ENCODE measurements around the gene EEA1.

The EEA1 gene

DNA sequence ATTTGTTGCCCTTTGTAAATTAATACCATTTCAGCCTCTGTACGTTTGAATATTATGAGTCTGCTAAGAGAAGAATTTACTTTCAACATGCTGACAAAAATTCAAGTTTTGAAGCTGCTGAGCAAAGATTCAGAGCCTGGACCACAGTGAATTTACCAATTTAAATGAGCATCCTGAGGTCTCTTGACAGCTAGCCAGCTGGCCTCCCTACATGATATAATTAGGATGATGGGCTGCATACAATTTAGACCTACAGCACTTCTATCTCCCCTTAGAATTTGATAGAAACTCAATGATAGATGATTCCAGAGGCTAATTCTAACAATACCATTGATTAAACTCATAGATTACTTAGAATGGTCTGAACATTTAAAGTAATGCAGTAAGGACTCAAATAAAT, 10.0 kb upstream of the EEA1 start:
- in situ Hi-C loops (cut with HindIII; ENCODE audit: low sequenced_read_pairs), result no loop called here

DNA sequence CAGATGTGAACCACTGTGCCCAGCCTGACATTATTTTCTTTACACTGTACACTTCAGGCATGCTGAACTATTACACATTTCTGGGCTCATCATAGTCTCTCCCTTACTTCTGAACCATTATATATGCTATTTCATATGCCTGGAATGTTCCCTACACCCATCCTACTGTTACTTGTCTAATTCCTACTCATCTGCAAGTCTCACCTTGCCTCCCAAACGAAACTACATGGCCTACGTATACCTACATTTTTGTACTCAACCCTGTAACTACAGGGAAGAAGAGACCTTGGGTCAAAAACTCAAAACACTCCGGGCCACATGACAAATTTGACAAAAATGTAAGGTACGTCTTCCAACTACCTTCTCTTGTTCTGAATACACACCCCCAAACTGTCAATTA, 9.5 kb upstream of the EEA1 start:
- in situ Hi-C loops (cut with HindIII; ENCODE audit: low sequenced_read_pairs), result no loop called here

DNA sequence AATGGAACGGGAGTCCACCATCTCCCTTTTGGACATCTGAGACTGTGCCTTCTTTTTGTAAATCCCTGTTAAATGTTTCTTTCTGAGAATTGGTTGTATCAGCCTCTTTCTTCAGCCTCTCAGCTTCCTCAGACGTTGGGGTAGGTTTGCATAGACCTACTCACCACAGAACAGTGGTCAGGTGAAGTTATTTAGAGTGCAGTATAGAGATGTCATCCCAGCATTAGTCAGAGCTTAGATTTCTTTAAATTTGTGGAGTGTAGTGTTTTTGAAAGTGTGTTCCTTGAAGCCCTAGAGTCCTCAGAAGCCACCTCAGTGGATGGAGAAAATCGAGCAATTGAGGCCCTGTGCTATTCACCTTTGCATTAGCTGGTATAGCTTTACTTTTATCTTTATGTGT, 8.9 kb upstream of the EEA1 start:
- in situ Hi-C loops (cut with HindIII; ENCODE audit: low sequenced_read_pairs), result no loop called here

DNA sequence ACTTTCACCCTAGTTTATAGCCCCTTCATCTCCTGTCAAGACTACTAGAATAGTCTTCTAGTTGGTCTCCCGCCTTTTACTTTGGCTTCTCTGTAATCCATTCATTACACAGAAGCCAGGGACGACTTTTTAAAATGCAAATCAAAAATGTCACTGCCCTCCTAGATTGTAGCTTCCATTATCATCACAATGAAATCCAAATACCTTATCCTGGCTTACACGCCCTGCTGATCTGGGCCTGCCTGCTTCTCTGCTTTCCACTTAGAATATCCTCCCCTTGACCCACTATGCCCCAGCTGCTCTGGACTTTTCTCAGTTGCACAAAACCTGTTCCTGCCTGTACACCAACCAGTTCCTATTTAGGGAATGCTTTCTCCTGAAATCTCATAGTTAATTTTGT, 4.5 kb upstream of the EEA1 start:
- in situ Hi-C loops (cut with HindIII; ENCODE audit: low sequenced_read_pairs), result no loop called here

DNA sequence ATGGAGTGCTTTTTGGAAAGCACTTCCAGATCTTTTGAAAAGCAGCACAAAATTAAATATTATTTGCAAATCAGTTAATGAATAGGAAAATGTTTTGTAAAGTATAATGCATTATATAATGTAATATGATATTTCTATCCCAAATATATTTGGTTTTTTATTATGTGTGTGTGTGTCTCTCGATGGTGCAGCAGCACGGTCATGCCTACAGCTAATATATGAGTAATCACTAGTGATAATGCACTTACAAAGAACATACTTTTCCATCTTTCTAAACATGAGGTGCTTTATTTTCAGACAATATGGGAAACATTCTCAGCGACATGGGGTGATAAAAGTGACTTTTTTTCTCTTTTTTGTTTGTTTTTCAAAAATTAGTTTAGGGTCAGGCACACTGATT, 1.3 kb upstream of the EEA1 start:
- in situ Hi-C loops (cut with HindIII; ENCODE audit: low sequenced_read_pairs), result no loop called here

DNA sequence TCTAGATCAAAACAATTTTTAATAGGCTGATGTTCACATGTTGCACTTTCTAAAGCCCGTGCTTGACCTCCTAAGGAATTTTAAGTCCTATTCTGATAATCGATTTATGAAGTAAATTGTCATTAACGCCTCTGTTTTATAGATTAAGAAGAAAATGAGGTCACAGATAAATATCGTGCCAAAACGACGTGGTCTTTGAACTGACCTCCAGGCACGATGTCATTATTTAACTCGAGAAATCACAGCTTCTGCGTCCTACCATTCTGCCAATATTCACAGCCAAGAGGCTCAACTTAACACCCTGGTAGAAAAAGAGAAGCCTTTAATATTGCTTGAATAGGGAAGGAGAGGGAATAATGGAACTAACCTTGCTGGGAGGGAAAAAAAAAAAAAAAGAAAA, 888 bp upstream of the EEA1 start:
- in situ Hi-C loops (cut with HindIII; ENCODE audit: low sequenced_read_pairs), result no loop called here

DNA sequence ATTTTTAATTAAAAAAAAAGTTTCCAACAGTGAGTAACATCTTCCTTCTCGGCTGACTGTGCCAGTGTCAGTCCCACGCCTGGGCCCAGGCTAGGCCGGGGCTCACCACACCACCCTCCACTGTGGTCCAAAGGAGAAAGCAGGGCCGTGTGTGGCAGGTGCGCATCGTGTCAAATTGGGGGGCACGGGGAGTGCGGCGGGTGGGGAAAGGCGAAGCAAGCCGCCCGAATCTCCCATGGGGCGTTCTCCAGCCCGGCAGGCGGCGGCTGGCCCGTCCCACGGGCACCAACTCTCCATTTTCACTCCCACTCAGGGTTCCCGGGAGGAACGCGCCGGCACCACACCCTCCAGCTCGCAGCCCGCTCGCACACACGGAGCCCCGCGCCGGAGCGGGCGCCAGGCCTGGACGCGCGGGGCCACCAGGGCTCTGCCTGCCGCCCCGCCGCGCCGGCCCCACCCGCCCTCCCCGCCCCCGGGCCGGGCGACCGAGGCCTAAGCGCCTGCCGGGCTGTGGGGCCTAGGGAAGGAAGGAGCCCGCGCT, 604 bp downstream of the EEA1 start:
- in situ Hi-C loops (cut with HindIII; ENCODE audit: low sequenced_read_pairs), result no loop called here

DNA sequence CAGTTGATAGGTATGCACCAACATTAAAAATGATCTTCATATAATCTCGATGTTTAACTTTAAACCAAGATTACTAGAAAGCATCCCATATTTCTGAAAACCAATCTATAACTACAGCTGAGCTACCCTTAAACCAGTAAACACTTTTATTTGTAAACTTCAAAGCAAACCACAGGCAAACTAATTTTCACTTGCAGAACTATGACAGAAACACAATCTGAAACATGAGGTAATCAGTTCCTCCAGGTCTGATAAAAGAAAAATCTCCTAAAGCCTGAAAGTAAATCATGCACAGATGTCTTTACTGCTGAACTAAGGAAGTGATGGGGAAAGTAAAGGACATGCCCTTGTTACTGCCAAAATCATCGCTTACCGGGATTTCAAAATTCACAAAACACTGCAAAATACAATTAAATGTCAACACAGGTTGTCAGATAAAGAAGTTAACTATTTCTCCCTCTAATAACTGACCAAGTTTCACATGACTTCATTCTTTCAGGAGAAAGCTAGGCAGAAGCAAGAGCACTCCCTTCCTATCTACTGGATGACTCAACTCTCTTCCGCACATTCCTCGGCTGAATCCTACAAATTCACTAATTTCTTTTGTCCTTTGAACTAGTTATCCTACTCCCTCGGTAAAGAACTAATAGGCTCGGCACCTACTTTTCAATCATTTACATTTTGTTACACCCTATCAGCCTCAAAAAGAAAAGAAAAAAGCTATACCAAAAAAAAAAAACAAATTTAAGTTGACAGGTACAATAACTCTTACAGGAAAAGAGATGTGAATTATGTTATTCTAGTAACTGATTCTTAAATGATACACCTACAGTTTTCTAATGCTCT, 1.4 kb downstream of the EEA1 start:
- in situ Hi-C loops (cut with HindIII; ENCODE audit: low sequenced_read_pairs), result no loop called here

DNA sequence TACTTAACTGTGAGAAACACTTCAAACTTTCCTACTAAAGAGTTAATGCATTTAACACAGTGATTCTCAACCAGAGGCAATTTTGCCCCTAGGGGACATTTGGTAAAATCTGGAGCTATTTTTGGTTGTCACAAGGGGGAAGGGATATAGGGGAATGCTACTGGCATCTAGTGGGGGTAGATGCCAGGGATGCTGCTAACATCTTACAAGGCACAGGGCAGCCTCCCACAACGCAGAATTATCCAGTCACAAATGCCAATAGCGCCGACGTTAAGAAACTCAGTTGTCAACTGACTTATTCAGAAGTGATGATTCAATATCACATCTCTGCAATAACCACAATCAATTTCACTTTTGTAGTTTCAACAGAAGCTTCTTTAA, 2.0 kb downstream of the EEA1 start:
- in situ Hi-C loops (cut with HindIII; ENCODE audit: low sequenced_read_pairs), result no loop called here

DNA sequence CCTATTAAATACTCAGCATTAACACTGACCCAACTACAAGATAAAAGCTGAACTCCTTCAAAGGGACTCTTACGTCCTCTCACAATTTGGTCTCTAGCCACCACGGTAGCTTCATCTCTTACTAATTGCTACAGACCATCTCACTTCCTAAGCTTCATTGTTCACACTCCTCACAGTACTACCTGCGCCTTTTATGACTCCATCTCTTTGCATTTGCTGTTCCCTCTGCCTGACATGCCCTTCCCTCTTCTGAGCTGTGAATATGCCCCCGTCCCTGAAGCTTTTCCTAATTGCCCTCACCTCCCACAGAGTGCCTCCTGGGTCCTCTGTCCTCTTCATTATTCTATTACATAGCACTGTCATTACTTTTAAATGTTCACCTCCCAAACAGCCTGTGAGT, 2.5 kb downstream of the EEA1 start:
- in situ Hi-C loops (cut with HindIII; ENCODE audit: low sequenced_read_pairs), result no loop called here

DNA sequence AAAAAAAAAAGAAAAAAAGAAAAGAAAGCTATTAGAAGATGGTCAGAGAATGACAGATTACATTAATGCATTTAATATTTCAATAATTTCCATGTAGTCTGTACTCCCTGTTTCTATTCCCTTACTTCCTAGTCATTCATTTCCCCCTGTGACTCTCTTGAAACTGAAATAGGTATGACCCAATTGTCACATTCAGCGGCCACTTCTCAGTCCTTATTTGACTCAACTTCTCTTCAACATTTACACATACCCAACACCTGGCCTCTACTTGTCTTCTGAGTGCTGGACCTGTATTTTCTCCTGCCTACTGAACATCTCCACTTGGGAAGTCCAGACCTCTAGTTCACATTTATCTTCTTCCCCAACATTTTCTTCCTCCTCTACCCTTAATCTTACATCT, 7.2 kb downstream of the EEA1 start:
- in situ Hi-C loops (cut with HindIII; ENCODE audit: low sequenced_read_pairs), result no loop called here

DNA sequence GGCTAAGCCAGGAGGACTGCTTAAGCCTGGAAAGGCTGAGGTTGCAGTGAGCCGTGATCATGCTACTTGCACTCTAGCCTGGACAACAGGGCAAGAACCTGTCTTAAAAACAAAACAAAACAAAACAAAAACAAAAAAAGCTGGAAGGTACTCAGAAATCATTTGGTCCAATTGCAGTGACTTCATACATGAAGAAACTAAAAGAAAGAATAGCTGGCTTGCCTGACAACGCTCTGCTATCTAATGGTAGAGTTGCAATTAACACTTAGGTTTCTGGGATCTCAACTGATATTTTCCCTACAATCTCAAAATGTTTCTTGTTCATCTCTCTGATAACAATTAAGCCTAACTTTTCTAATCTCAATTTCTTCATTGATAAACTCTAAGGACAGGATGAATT, 13.7 kb downstream of the EEA1 start:
- in situ Hi-C loops (cut with HindIII; ENCODE audit: low sequenced_read_pairs), result no loop called here

DNA sequence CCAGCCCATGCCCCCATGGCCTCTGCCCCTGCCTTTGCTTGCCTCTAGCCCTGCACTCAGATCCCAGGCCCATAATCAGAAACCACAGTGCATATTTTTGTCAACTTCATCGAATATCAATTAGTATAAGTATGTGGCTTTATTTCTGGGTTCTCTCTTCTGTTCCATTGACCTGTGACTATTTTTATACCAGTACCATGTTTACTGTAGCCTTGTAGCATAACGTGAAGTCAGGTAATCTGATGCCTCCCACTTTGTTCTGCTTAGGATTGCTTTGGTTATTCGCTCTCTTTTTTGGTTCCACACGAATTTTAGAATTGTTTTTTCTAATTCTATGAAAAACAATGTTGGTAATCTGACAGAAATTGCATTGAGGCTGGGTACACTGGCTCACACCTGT, 14.9 kb downstream of the EEA1 start:
- in situ Hi-C loops (cut with HindIII; ENCODE audit: low sequenced_read_pairs), result no loop called here

DNA sequence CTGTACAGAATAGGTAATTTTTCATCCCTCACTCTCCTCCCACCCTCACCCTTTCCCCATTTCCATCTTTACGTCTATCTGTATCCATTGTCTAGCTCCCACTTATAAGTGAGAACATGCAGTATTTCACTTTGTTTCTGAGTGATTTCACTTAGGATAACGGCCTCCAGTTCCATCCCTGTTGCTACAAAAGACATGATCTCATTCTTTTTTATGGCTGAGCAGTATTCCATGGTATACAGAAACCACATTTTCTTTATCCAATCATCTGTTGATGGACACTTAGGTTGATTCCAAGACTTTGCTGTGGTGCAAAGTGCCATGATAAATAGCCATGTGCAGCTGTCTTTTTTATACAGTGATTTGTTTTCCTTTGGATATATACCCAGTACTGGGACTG, 16.4 kb downstream of the EEA1 start:
- in situ Hi-C loops (cut with HindIII; ENCODE audit: low sequenced_read_pairs), result no loop called here

DNA sequence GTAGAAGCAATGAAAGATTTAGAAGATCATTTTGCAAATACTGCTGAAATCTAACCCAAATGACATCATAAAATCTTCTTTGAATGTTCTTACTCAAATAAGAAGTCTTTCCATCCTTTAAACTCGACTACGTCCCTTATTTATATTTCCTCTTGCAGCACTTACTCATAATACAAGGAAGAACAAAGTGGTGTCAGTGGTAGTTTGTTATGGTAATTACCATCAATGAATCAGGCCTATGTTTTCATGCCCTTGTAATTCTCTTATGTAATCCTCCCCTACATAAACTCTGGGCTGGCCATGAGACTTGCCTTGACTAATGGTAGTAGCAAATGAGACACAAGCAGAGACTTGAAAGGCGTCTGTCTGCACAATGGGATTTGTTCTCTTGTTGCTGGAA, 17.0 kb downstream of the EEA1 start:
- in situ Hi-C loops (cut with HindIII; ENCODE audit: low sequenced_read_pairs), result no loop called here

DNA sequence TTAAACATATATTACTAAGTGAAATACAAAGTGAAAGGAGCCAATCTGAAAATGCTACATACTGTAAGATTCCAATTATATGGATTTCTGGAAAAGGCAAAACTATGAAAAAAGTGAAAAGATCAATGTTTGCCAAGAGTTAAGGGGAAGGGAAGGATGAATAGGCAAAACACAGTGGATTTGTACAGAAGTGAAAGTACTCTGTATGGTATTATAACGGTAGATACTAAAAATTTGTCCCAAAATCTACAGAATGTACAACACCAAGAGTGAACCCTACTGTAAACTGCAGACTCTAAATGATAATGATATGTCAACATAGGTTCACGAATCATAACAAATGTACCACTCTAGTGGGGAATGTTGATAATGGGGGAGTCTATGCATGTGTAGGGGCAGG, 17.8 kb downstream of the EEA1 start:
- in situ Hi-C loops (cut with HindIII; ENCODE audit: low sequenced_read_pairs), result no loop called here

DNA sequence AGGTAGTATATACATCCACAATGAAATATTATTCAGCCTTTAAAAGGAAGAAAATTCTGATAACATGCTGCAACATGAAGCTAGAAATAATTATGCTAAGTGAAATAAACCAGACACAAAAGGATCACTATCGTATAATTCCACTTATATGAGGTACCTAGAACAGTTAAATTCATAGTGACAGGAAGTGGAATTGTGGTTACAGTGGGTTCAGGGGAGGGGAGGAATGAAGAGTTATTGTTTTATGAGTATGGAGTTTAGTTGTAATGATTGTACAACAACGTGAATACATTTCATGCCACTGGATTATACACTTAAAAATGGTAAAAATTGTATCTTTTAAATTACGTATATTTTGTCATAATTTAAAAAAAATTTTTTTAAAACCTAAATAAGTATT, 21.0 kb downstream of the EEA1 start:
- in situ Hi-C loops (cut with HindIII; ENCODE audit: low sequenced_read_pairs), result no loop called here

DNA sequence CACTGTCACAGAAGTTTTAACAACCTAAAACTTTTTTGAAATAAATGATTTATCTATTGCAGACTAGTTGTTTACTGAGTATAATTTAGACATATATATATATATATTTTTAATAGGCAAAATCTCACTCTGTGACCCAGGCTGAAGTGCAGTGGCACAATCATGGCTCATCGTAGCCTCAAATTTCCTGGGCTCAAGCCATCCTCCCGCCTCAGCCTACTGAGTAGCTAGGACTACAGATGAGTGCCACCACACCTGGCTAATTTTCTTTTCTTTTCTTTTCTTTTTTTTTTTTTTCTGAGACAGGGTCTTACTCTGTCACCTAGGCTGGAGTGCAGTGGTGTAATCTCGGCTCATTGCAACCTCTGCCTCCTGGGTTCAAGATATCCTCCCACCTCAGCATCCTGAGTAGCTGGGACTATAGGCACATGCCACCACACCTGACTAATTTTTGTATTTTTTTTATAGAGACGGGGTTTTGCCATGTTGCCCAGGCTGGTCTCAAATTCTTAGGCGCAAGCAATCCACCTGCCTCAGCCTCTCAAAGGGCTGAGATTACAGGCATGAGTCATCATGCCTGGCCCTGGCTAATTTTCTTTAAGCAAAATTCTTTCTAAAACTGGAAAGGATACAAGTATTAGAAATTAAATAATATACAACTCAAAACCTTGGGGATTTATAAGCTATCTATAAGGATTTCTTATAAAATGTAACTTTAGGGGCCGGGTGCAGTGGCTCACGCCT, 23.1 kb downstream of the EEA1 start:
- in situ Hi-C loops (cut with HindIII; ENCODE audit: low sequenced_read_pairs), result no loop called here

DNA sequence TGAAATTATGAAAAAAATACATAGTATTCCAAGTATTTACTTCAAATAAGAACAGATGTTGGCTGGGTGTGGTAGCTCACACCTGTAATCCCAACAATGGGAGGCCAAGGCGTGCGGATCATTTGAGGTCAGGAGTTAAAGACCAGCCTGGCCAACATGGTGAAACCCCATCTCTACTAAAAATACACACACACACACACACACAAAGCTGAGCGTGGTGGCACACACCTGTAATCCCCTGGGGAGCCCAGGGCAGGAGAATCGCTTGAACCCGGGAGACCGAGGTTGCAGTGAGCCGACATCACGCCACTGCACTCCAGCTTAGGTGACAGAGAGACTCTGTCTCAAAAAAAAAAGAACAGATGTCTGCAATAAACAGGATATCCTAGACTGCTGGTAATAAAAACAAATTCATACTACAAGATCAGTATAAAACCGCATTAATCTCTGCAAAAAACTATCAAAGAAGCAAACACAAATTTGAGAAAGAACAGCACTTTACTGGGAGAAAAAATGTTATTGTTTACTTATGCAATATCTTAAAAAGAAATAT, 23.8 kb downstream of the EEA1 start:
- in situ Hi-C loops (cut with HindIII; ENCODE audit: low sequenced_read_pairs), result no loop called here

DNA sequence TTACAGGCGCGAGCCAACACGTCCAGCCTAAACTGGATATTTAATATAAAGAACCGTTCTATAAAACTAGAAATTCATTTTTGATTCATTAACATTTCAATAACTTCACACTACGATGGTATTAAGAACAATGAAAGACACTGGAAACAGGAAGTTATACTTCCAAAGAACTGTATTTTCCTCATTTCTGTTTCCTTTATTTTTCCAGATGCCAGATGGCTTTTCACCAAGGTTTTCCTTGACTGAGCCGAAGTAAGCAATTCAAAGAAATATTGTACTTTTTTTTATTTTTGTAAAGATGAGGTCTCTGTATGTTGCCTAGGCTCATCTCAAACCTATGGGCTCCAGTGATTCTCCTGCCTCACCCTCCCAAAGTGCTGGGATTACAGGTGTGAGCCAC, 28.2 kb downstream of the EEA1 start:
- in situ Hi-C loops (cut with HindIII; ENCODE audit: low sequenced_read_pairs), result no loop called here

DNA sequence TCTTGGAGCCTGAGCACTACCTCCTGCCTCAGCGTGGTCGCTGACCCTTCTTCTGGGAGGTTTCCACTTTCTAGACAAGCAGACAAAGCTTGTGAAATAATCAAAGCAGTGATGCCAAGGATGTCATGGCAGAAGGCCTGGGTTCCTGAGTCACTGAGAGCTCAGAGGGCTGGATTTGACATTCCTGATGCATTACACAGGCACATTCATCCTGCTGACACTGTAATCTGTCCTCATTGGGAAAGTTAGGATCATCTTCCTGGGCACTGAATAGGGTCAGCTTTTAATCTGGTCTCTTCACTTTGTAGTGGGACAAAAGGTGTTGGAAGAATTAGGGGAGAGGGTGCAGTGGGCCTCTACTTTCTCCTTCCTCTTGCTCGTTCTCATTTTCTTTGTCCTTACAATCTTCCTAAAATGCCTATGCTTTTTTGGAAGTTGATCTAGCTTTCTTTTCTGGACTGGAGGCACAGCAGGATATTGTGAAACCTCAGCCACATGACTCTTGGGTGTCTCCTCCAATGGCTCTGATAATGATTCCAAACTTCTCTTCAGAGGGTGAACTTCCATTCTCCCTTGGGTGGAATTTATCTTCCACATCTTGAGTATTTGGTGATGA, 29.6 kb downstream of the EEA1 start:
- in situ Hi-C loops (cut with HindIII; ENCODE audit: low sequenced_read_pairs), result loop anchor here (5.0 kb wide), 1 partner anchor 58 kb away; no protein-coding TSS in a partner anchor

All from endothelial cell of hepatic sinusoid (primary cell).